ENCODE data around the gene GPN1. TPM values are rescaled to one million over a fixed set of nuclear protein-coding genes. Genes with fewer than 3 reads are reported as not detected.
"Not testable (repeated sequence)": the region's sequence is repeated elsewhere in the genome, so short reads cannot be mapped to it uniquely, and the experiment has no call there.

The GPN1 gene
- total RNA-seq, 1 donor from 2014 or later: 17.9 TPM

GRCh38 chr2:27624943-27625342, 3.9 kb upstream of the GPN1 start:
- intact Hi-C loops (cut with DNase I): no loop called here
- DNase-seq (ENCODE audit: low spot score): no peak
- ATAC-seq: no peak

DNA sequence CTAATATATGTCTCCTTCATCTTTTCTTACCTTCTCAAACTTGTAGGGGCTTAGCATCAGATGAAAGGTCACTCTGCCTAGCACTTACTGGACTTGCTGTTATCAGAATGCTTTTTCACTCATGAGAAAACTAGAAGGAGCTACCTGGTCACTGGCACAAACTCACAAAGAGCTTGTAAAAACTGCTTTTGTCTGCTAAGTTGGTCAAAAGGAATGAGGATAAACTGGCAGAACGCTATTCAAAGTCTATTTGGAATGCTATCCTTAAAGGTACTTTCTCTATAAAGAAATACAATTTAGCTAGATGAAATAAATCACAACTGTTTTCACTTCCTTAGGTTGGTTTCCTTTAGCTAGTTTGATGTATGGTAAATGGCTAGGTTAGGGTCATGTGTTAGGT, 2.5 kb upstream of the GPN1 start:
- ATAC-seq; intact Hi-C loops (cut with DNase I); DNase-seq (ENCODE audit: low spot score): not testable (repeated sequence)

GRCh38 chr2:27626921-27627320, 1.9 kb upstream of the GPN1 start:
- intact Hi-C loops (cut with DNase I); ATAC-seq; DNase-seq (ENCODE audit: low spot score): not testable (repeated sequence)

- ATAC-seq (peak; percentile 78), DNase-seq (ENCODE audit: low spot score) (no peak)
- intact Hi-C loops (cut with DNase I): no loop called here
Measured at GRCh38 chr2:27627963-27628766, 685 bp upstream of the GPN1 start.

DNA sequence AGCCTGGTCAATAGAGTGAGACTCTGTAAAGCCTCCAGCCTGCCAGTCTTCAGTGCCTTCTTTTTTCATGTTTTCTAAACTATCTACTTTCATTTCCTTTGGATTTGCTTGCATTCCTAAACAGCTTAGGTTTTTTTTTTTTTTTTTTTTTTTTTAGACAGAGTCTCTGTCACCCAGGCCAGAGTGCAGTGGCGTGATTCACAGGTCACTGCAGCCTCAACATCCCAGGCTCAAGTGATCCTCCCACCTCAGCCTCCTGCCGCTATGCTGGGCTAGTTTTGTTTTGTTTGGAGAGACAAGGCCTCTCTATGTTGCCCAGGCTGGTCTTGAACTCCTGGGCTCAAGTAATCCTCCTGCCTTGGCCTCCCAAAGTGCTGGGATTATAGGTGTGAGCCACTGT, 1.4 kb downstream of the GPN1 start:
- intact Hi-C loops (cut with DNase I): not testable (repeated sequence)

DNA sequence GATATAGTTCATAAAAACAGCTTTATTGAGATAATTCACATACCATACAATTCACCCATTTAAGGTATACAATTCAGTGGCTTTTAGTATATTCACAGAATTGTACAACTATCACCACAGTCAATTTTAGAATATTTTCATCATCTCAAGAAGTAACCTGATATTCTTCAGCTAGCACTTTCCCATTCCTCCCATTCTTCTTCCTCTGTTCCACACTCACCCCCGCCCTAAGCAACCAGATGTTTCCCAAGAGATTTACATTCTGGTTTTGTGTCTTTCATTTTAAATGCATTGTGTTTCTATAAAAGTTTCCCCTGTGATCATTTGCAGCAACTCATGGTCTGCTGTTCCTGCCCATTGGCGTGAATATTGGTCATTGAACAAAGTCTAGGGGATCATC, 5.4 kb downstream of the GPN1 start:
- ATAC-seq (no peak), DNase-seq (ENCODE audit: low spot score) (no peak)
- intact Hi-C loops (cut with DNase I): no loop called here

More for the DNA sequence above, 1.4 kb downstream of the GPN1 start:
- DNase-seq (ENCODE audit: low spot score); ATAC-seq: not testable (repeated sequence)

- ATAC-seq (no peak), DNase-seq (ENCODE audit: low spot score) (no peak)
- intact Hi-C loops (cut with DNase I): no loop called here
Measured at GRCh38 chr2:27636766-27637165, 7.9 kb downstream of the GPN1 start.

GRCh38 chr2:27638037-27638637, 9.3 kb downstream of the GPN1 start:
- intact Hi-C loops (cut with DNase I): no loop called here
- ATAC-seq (no peak), DNase-seq (ENCODE audit: low spot score) (no peak)

DNA sequence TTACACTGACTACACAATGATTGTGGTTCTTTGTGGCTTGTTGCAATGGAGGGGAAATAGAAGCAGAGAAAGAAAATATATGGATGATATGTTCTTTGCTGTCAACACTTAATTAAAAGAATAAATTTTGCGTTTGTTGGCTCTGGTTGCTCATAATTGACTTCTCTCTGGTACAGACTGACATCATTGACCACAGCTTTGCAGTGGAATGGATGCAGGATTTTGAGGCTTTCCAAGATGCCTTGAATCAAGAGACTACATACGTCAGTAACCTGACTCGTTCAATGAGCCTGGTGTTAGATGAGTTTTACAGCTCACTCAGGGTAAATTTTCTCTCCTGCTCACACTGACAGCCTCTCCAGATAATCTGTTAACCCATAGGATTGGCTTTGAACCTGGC, 9.9 kb downstream of the GPN1 start:
- intact Hi-C loops (cut with DNase I): no loop called here

DNA sequence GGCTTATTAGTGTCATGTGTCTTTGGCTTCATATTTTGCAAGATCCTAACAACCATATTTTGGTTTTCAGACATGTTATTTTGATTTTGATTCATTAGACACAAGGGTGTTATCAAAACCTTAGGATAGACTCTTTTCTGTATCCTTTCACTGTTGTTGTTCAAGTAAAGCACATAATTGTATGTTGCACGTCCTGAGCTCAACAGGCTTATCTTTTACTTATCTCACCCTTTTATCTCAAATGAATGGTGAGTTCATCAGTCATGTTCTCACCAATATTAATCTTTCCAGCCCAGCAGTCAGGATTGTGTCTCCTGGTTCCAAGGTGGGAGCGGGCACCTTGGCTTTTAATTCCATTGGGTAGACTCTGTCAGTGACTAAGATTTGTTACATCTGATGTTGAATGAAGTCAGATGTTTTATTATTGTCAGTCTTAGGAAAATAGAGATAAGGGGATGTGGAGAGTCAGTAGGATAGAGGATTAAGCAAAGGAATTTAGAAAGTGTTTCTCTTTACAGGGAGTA, 11.9 kb downstream of the GPN1 start:
- intact Hi-C loops (cut with DNase I): no loop called here

More for the DNA sequence above, 9.9 kb downstream of the GPN1 start:
- DNase-seq (ENCODE audit: low spot score) (no peak), ATAC-seq (no peak)

GRCh38 chr2:27645197-27645596, 16.3 kb downstream of the GPN1 start:
- ATAC-seq (no peak), DNase-seq (ENCODE audit: low spot score) (no peak)
- intact Hi-C loops (cut with DNase I): no loop called here

More for the DNA sequence above, 11.9 kb downstream of the GPN1 start:
- no peak for ATAC-seq
- no peak for DNase-seq (ENCODE audit: low spot score)

DNA sequence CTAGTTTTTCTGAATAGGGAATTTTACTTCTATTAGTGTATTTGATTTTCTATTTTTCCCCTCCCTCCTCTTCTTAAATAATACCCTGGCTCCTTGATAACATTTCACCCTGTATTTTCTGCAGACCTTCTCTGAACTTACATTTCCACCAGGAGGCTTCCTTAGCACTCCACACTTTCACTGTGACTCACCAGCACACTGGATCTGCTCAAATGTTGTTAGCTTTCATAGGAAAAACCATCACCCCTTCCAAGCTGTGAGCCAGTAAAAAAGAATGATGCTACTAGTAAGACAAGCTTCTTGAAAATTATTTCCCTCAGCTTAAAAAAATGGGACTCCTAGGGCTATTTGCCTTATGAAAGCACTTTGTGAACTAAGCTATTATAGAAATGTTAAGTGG, 18.4 kb downstream of the GPN1 start:
- no peak for DNase-seq (ENCODE audit: low spot score)
- intact Hi-C loops (cut with DNase I): no loop called here
- no peak for ATAC-seq

- DNase-seq (ENCODE audit: low spot score): no peak
- intact Hi-C loops (cut with DNase I): no loop called here
- ATAC-seq: no peak
Measured at GRCh38 chr2:27647737-27648136, 18.9 kb downstream of the GPN1 start.

DNA sequence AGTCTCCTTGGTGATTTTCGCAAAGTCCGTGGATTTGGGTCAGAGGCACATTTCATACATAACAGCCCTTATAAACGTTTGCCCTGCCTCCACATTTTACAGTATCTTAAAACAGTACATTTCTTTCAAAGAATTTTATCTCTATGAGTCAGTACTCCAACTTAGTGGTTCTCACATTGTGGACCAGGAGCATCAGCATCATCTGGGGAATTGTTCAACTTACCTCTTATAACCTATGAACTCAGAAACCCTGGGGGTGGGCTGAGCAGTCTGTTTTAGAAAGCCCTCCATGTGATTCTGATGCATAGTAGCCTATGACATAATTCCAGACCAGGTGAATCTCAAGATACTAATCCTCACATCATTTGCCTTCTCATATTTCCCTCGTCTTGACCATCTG, 22.2 kb downstream of the GPN1 start:
- ATAC-seq: no peak
- intact Hi-C loops (cut with DNase I): no loop called here
- no peak for DNase-seq (ENCODE audit: low spot score)

GRCh38 chr2:27652341-27652740, 23.5 kb downstream of the GPN1 start:
- intact Hi-C loops (cut with DNase I): no loop called here
- ATAC-seq: no peak
- no peak for DNase-seq (ENCODE audit: low spot score)

DNA sequence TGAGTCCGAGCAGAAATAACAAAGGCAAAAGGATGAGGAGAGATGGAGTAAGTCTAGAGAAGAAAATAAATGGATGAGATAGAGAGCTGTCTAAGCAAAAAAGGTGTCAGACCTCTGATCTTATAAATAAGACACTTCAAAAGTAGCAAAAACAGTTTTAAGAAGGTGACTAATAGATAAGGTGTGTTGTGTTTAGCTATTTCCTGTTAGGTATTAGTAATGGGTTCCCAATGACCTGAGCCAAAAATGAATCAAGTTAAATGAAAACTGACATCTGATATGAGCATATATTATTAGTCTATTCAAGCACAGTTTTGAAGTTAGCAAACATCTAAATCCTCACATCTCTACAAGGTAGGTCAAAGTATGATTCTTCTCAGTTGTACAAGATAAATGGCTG, 23.9 kb downstream of the GPN1 start:
- DNase-seq (ENCODE audit: low spot score) (no peak), ATAC-seq (no peak)
- intact Hi-C loops (cut with DNase I): no loop called here

DNA sequence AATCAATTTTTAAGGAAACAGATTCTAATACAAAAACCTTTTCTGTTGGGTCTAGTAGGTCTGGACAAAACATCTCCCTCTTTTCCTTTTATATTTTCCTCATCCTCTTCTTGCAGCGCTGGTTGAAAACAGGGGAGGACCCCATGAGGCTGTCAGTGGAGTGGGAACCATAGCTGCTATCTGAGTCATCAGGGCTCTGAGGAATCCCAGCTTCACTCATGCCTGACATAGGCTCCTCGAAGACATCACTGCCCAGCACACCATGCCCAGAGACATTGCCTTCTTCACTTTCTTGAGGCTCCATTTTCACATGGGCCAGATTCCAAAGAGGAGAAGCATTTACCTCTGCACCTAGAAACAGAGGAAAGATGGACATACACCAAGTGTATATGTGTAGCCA, 24.5 kb downstream of the GPN1 start:
- ATAC-seq (no peak), DNase-seq (ENCODE audit: low spot score) (no peak)
- intact Hi-C loops (cut with DNase I): no loop called here

GRCh38 chr2:27655155-27655951, 26.5 kb downstream of the GPN1 start:
- intact Hi-C loops (cut with DNase I): no loop called here
- DNase-seq (ENCODE audit: low spot score) (no peak), ATAC-seq (no peak)

GRCh38 chr2:27661371-27661770, 32.5 kb downstream of the GPN1 start:
- no peak for ATAC-seq
- intact Hi-C loops (cut with DNase I): no loop called here
- no peak for DNase-seq (ENCODE audit: low spot score)
